ENCODE results near the gene MRPL14. TPM values are rescaled to one million over a fixed set of nuclear protein-coding genes. Genes with fewer than 3 reads are reported as not detected.

MRPL14 gene
- total and polyA plus RNA-seq, 2 of the 8 experiments (the other 6 are each of a cell fraction or from before 2014, with no cell fraction given): 82.0 to 97.1 TPM

DNA sequence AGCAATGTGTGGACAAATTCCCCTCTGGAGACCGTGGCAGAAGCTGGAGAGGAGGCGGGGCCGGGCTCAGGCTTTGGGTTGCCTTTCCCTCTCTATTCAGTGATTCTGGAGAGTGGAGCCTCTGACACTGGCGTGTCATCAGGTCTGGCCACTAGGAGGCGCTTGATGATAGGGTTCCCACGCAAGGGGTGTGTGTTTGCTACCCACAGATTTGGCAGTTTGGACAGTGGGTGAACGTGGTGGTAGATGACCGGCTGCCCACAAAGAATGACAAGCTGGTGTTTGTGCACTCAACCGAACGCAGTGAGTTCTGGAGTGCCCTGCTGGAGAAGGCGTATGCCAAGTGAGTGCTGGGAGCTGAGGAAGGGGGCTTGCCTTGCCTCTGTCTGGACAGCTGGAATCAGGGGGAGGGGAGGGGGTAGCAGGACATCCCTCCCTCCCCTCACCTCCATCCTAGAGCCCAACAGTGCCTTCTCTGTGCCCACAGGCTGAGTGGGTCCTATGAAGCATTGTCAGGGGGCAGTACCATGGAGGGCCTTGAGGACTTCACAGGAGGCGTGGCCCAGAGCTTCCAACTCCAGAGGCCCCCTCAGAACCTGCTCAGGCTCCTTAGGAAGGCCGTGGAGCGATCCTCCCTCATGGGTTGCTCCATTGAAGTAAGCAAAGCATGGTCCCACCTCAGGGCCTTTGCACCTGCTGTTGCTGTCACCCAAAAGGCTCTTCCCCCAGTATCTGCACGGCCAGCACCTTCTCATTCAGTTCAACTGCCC, 45.7 kb upstream of the MRPL14 start:
- Histone ChIP-seq H2AK5ac (ENCODE audit: low read depth, low read length) (no peak overlapping the region), H3K79me2 (ENCODE audit: control insufficient read depth in 1 of 2, insufficient read depth in 2 of 2, low read length in 2 of 2) (no peaks in the 10 kb centered on the region), H4K20me1 (replicated peaks in 1 of 2; ENCODE audit: control insufficient read depth in 1 of 2, insufficient read depth in 2 of 2, low read length in 2 of 2) (no peaks in the 10 kb centered on the region), H2BK20ac (ENCODE audit: low read length) (peak overlapping the region; percentile 90; the same call in 1 of the 2 replicates), H2BK120ac (replicated peaks; ENCODE audit: low read depth, low read length) (no peak overlapping the region), H3K23ac (ENCODE audit: insufficient read length) (no peak overlapping the region), H4K91ac (replicated peaks; ENCODE audit: insufficient read length, low read length) (peak overlapping the region; percentile 70), H3K9ac (replicated peaks in 1 of 4; ENCODE audit: extremely low read depth in 1 of 4, low read depth in 3 of 4, low read length in 3 of 4) (no peak overlapping the region), H3K4me3 (ENCODE audit: extremely low read depth in 1 of 4, insufficient read depth in 2 of 4, low read depth in 3 of 4, low read length in 4 of 4) (no peak overlapping the region), H3K4me2 (ENCODE audit: insufficient read depth in 1 of 2, low read depth in 2 of 2, low read length in 2 of 2) (0 out of 4 replicates have a peak overlapping the region, but pooled peaks of 1 of the 2 experiments have one; percentile 13), H3K36me3 (ENCODE audit: control insufficient read depth in 2 of 4, insufficient read depth in 4 of 4, low read length in 3 of 4) (no peaks in the 10 kb centered on the region), H2BK5ac (ENCODE audit: low read depth, low read length) (no peak overlapping the region; the same call in 1 of the 2 replicates), H2AFZ (ENCODE audit: low read length) (no peak overlapping the region), H3K4me1 (replicated peaks in 1 of 4; ENCODE audit: control insufficient read depth in 3 of 4, insufficient read depth in 4 of 4, low read length in 3 of 4) (peaks cover 0 to 12% (median 3%) of the 10 kb centered on the region in 4 experiments; a peak in 6 of 7 replicates), H2BK12ac (ENCODE audit: low read depth, low read length) (peak overlapping the region; percentile 92; the same call in 1 of the 2 replicates), H4K5ac (ENCODE audit: insufficient read length, low read depth, low read length) (no peak overlapping the region), H3K14ac (ENCODE audit: insufficient read length) (no peak overlapping the region), H3K18ac (ENCODE audit: extremely low read depth, low read length) (0 out of 2 replicates have a peak overlapping the region, but pooled peaks have one; percentile 11), H3K56ac (replicated peaks; ENCODE audit: insufficient read length, low read depth, low read length) (no peak overlapping the region), H4K8ac (ENCODE audit: extremely low read depth, insufficient read depth, low read length) (no peak overlapping the region; the same call in 1 of the 2 replicates), H3K23me2 (ENCODE audit: low read depth, low read length) (no peaks in the 10 kb centered on the region), H3K27me3 (replicated peaks in 1 of 4; ENCODE audit: control insufficient read depth in 3 of 4, extremely low read depth in 1 of 4, insufficient read depth in 3 of 4, low read length in 3 of 4) (no peaks in the 10 kb centered on the region), H3K4ac (replicated peaks; ENCODE audit: insufficient read length, low read depth, low read length) (no peak overlapping the region), H3K9me3 (ENCODE audit: insufficient read depth in 2 of 2, low read depth in 1 of 2, low read length in 1 of 2) (no peaks in the 10 kb centered on the region), H2BK15ac (ENCODE audit: low read length) (peak overlapping the region; percentile 99), H3K79me1 (ENCODE audit: low read depth, low read length) (no peaks in the 10 kb centered on the region), H3K27ac (ENCODE audit: low read depth, low read length) (no peak overlapping the region)
- ChIA-PET CTCF (ENCODE audit: partially characterized antibody) (interaction anchor here (0.7 to 10.8 kb wide), 39 partner anchors 10 to 165 kb away, joined by 3 to 287 read pairs (median 5); partner anchors contain the start of genes CAPN11, HSP90AB1, MYMX and SLC29A1), POLR2A (ENCODE audit: partially characterized antibody) (interaction anchor here (0.9 to 2.6 kb wide), 19 partner anchors 10 to 84 kb away, joined by 3 to 33 read pairs (median 5); partner anchors contain the start of genes HSP90AB1, MYMX and SLC29A1)
- 37% methylated on average over 15 of the region's 15 CpGs; no CpG with 5 or more reads in 1 of the 2 experiments for WGBS, 2 experiments (ENCODE audit: extremely low coverage in 1 of 2, insufficient coverage in 1 of 2, insufficient read length in 1 of 2, insufficient replicate concordance in 2 of 2, low coverage in 1 of 2, low lambda C conversion rate in 2 of 2, missing lambda C conversion rate in 1 of 2)
- DNase-seq (ENCODE audit: low read depth in 1 of 2, low spot score in 2 of 2) (peak in 1 of 2 experiments; percentile 91), FAIRE-seq (peak; percentile 58)
- TF ChIP-seq RAD21 (IDR thresholded peaks at IDR 0.05 in 1 of 2, conservative IDR thresholded peaks at IDR 0.05 in 1 of 2; ENCODE audit: low read depth in 2 of 2, low read length in 2 of 2) (peak; percentile 93 to 94), MAX (IDR thresholded peaks at IDR 0.05) (peak; percentile 21; the same call in 1 of the 2 replicates), SP4 (IDR thresholded peaks at IDR 0.05; ENCODE audit: low read length) (0 out of 2 replicates have a peak, but pooled peaks have one; percentile 46), ZNF274 (IDR thresholded peaks at IDR 0.05; ENCODE audit: borderline replicate concordance, extremely low read depth, low read length) (no peak), CTCF (IDR thresholded peaks at IDR 0.05; ENCODE audit: control extremely low read depth in 1 of 3, insufficient read depth in 1 of 3, low read depth in 1 of 3, low read length in 3 of 3) (peak; percentile 89 to 94 (median 90)), HDAC2 (IDR thresholded peaks at IDR 0.05; ENCODE audit: borderline replicate concordance in 1 of 2, low read depth in 2 of 2, low read length in 2 of 2) (peak in 1 of 2 experiments; percentile 71; a peak in 2 of 4 replicates), CREB1 (IDR thresholded peaks at IDR 0.05) (peak; percentile 45; the same call in 1 of the 2 replicates)
